ENCODE results near the gene PMEPA1. TPM values are rescaled to one million over a fixed set of nuclear protein-coding genes. Genes with fewer than 3 reads are reported as not detected.

PMEPA1 gene
- total and polyA plus RNA-seq, 2 experiments from 2014 or later: 7.3 to 15.4 TPM

GRCh38 chr20:57653910-57654309, 55.9 kb downstream of the PMEPA1 start:
- H3K4me3 ChIP-seq: no peak overlapping the region
- H2AFZ ChIP-seq: no peak overlapping the region
- TF ChIP-seq POLR2AphosphoS5 (IDR thresholded peaks at IDR 0.05; ENCODE audit: low read depth) (no peak), ZNF331 (CRISPR knock-in tag; IDR thresholded peaks at IDR 0.05; ENCODE audit: low read depth) (no peak), STAT1 (IDR thresholded peaks at IDR 0.05; ENCODE audit: unreplicated experiment) (no peak), JUNB (IDR thresholded peaks at IDR 0.05; ENCODE audit: unreplicated experiment) (no peak), NANOG (IDR thresholded peaks at IDR 0.05; ENCODE audit: borderline replicate concordance) (no peak), ZNF114 (CRISPR knock-in tag; IDR thresholded peaks at IDR 0.05) (no peak), CTCF (conservative IDR thresholded peaks at IDR 0.05; ENCODE audit: low read depth in 2 of 2) (no peak), EZH2 (IDR thresholded peaks at IDR 0.05; ENCODE audit: low read depth, unreplicated experiment) (no peak), ETS1 (IDR thresholded peaks at IDR 0.05) (no peak), CREB1 (CRISPR knock-in tag; IDR thresholded peaks at IDR 0.05; ENCODE audit: low read depth) (no peak), EZH2phosphoT487 (IDR thresholded peaks at IDR 0.05; ENCODE audit: unreplicated experiment) (no peak)
- TF ChIP-seq, protein P1, sequence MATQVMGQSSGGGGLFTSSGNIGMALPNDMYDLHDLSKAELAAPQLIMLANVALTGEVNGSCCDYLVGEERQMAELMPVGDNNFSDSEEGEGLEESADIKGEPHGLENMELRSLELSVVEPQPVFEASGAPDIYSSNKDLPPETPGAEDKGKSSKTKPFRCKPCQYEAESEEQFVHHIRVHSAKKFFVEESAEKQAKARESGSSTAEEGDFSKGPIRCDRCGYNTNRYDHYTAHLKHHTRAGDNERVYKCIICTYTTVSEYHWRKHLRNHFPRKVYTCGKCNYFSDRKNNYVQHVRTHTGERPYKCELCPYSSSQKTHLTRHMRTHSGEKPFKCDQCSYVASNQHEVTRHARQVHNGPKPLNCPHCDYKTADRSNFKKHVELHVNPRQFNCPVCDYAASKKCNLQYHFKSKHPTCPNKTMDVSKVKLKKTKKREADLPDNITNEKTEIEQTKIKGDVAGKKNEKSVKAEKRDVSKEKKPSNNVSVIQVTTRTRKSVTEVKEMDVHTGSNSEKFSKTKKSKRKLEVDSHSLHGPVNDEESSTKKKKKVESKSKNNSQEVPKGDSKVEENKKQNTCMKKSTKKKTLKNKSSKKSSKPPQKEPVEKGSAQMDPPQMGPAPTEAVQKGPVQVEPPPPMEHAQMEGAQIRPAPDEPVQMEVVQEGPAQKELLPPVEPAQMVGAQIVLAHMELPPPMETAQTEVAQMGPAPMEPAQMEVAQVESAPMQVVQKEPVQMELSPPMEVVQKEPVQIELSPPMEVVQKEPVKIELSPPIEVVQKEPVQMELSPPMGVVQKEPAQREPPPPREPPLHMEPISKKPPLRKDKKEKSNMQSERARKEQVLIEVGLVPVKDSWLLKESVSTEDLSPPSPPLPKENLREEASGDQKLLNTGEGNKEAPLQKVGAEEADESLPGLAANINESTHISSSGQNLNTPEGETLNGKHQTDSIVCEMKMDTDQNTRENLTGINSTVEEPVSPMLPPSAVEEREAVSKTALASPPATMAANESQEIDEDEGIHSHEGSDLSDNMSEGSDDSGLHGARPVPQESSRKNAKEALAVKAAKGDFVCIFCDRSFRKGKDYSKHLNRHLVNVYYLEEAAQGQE (IDR thresholded peaks at IDR 0.05; ENCODE audit: unreplicated experiment): no peak
- TF ChIP-seq, protein P2, sequence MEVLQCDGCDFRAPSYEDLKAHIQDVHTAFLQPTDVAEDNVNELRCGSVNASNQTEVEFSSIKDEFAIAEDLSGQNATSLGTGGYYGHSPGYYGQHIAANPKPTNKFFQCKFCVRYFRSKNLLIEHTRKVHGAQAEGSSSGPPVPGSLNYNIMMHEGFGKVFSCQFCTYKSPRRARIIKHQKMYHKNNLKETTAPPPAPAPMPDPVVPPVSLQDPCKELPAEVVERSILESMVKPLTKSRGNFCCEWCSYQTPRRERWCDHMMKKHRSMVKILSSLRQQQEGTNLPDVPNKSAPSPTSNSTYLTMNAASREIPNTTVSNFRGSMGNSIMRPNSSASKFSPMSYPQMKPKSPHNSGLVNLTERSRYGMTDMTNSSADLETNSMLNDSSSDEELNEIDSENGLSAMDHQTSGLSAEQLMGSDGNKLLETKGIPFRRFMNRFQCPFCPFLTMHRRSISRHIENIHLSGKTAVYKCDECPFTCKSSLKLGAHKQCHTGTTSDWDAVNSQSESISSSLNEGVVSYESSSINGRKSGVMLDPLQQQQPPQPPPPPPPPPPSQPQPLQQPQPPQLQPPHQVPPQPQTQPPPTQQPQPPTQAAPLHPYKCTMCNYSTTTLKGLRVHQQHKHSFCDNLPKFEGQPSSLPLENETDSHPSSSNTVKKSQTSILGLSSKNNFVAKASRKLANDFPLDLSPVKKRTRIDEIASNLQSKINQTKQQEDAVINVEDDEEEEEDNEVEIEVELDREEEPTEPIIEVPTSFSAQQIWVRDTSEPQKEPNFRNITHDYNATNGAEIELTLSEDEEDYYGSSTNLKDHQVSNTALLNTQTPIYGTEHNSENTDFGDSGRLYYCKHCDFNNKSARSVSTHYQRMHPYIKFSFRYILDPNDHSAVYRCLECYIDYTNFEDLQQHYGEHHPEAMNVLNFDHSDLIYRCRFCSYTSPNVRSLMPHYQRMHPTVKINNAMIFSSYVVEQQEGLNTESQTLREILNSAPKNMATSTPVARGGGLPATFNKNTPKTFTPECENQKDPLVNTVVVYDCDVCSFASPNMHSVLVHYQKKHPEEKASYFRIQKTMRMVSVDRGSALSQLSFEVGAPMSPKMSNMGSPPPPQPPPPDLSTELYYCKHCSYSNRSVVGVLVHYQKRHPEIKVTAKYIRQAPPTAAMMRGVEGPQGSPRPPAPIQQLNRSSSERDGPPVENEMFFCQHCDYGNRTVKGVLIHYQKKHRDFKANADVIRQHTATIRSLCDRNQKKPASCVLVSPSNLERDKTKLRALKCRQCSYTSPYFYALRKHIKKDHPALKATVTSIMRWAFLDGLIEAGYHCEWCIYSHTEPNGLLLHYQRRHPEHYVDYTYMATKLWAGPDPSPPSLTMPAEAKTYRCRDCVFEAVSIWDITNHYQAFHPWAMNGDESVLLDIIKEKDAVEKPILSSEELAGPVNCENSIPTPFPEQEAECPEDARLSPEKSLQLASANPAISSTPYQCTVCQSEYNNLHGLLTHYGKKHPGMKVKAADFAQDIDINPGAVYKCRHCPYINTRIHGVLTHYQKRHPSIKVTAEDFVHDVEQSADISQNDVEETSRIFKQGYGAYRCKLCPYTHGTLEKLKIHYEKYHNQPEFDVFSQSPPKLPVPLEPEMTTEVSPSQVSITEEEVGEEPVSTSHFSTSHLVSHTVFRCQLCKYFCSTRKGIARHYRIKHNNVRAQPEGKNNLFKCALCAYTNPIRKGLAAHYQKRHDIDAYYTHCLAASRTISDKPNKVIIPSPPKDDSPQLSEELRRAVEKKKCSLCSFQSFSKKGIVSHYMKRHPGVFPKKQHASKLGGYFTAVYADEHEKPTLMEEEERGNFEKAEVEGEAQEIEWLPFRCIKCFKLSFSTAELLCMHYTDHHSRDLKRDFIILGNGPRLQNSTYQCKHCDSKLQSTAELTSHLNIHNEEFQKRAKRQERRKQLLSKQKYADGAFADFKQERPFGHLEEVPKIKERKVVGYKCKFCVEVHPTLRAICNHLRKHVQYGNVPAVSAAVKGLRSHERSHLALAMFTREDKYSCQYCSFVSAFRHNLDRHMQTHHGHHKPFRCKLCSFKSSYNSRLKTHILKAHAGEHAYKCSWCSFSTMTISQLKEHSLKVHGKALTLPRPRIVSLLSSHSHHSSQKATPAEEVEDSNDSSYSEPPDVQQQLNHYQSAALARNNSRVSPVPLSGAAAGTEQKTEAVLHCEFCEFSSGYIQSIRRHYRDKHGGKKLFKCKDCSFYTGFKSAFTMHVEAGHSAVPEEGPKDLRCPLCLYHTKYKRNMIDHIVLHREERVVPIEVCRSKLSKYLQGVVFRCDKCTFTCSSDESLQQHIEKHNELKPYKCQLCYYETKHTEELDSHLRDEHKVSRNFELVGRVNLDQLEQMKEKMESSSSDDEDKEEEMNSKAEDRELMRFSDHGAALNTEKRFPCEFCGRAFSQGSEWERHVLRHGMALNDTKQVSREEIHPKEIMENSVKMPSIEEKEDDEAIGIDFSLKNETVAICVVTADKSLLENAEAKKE (CRISPR knock-in tag; IDR thresholded peaks at IDR 0.05): no peak
- peaks cover 5% of the 10 kb centered on the region for H3K27me3 Mint-ChIP-seq (ENCODE audit: insufficient read depth, low read depth, poor library complexity)
- ATAC-seq: no peak
- H3K4me1 Mint-ChIP-seq: peaks cover 19% of the 10 kb centered on the region
- no peak for DNase-seq (ENCODE audit: low spot score)
- no peak overlapping the region for H3K27ac ChIP-seq (ENCODE audit: low read depth)
- no peaks in the 10 kb centered on the region for H3K27me3 ChIP-seq (ENCODE audit: insufficient read depth)
- peaks cover 4% of the 10 kb centered on the region; the same call in 1 of the 2 replicates for H3F3A ChIP-seq (replicated peaks; ENCODE audit: low read depth)
- no peaks in the 10 kb centered on the region; the same call in 1 of the 2 replicates for H3K4me1 ChIP-seq (ENCODE audit: insufficient read depth)
- no peaks in the 10 kb centered on the region; the same call in 1 of the 2 replicates for H4K20me1 ChIP-seq (replicated peaks; ENCODE audit: insufficient read depth)
- 0 out of 2 replicates have a peak, but pooled peaks cover 5% of the 10 kb centered on the region for H3K79me2 ChIP-seq (replicated peaks; ENCODE audit: insufficient read depth)
- no peak overlapping the region for H3K27ac Mint-ChIP-seq
- H3K9me2 ChIP-seq (ENCODE audit: insufficient read depth): no peaks in the 10 kb centered on the region
- no peak overlapping the region for H3K4me3 Mint-ChIP-seq
- no peaks in the 10 kb centered on the region for H3K36me3 ChIP-seq (ENCODE audit: insufficient read depth)
- no peaks in the 10 kb centered on the region for H3K9me3 Mint-ChIP-seq
- no peak overlapping the region for H3K4me2 ChIP-seq
- H3K36me3 Mint-ChIP-seq (ENCODE audit: low read depth): peaks cover 26% of the 10 kb centered on the region

All from GM23338 (cell line).